WTC11 (cell line): ENCODE measurements around the gene HECTD4. TPM values are rescaled to one million over a fixed set of nuclear protein-coding genes. Genes with fewer than 3 reads are reported as not detected.

Source experiments
- ATAC-seq: fragments of 200-7000 bp; cut with Tn5 transposase; 2 replicates; pipeline ENCODE4 v1.10.0; 2021; ENCODE audit warnings: mild to moderate bottlenecking, moderate library complexity
- CTCF ChIA-PET: fragments of 300-600 bp; sonication (Branson Sonifier 250); formaldehyde crosslinking; loops from one replicate; lab custom pipeline; 2021; ENCODE audit warnings: antibody characterized with exemption; lab: Charles Lee
- POLR2A ChIA-PET: fragments of 350-600 bp; sonication (Branson Sonifier 250); formaldehyde crosslinking; loops from one replicate; lab custom pipeline; 2021; ENCODE audit warnings: antibody characterized with exemption; lab: Charles Lee
- DNase-seq: peaks from one replicate; pipeline ENCODE4 v3.0.0; 2021; ENCODE audit warnings: low spot score
- H3K27ac Mint-ChIP-seq: 2 replicates; pipeline ENCODE4 v1.8.0; 2021; ENCODE audit warnings: mixed read lengths
- H3K27me3 Mint-ChIP-seq: 2 replicates; pipeline ENCODE4 v1.8.0; 2021; ENCODE audit warnings: low read depth, mild to moderate bottlenecking, moderate library complexity, mixed read lengths
- H3K36me3 Mint-ChIP-seq: 2 replicates; pipeline ENCODE4 v1.8.0; 2021; ENCODE audit warnings: mixed read lengths
- H3K4me1 Mint-ChIP-seq: 2 replicates; pipeline ENCODE4 v1.8.0; 2022; ENCODE audit warnings: mixed read lengths
- H3K4me3 Mint-ChIP-seq: 2 replicates; pipeline ENCODE4 v1.8.0; 2021; ENCODE audit warnings: mild to moderate bottlenecking, moderate library complexity, mixed read lengths
- H3K9me3 Mint-ChIP-seq: 2 replicates; pipeline ENCODE4 v1.8.0; 2021; ENCODE audit warnings: mixed read lengths
- ATF2 ChIP-seq: sonication (generic); formaldehyde crosslinking; IDR thresholded peaks from 2 replicates; pipeline ENCODE4 v1.8.1; 2022; ENCODE audit warnings: low read depth, missing genetic modification reagents, borderline replicate concordance
- ATF6 ChIP-seq: sonication (generic); formaldehyde crosslinking; IDR thresholded peaks from 2 replicates; pipeline ENCODE4 v1.8.1; 2023; ENCODE audit warnings: mild to moderate bottlenecking, missing genetic modification reagents
- CDX4 ChIP-seq: fragments of 250-450 bp; sonication (Bioruptor Pico); IDR thresholded peaks from 2 replicates; pipeline ENCODE4 v1.9.0; 2021; ENCODE audit warnings: moderate library complexity, mild to moderate bottlenecking, inconsistent platforms, borderline replicate concordance
- ELF4 ChIP-seq: sonication (generic); formaldehyde crosslinking; IDR thresholded peaks from 2 replicates; pipeline ENCODE4 v1.8.1; 2022; ENCODE audit warnings: low read depth, mild to moderate bottlenecking, moderate library complexity, missing genetic modification reagents
- FOXK1 ChIP-seq: sonication (generic); formaldehyde crosslinking; IDR thresholded peaks from 2 replicates; pipeline ENCODE4 v1.8.0; 2022; ENCODE audit warnings: mild to moderate bottlenecking, moderate library complexity, missing genetic modification reagents
- MAX ChIP-seq: sonication (generic); formaldehyde crosslinking; IDR thresholded peaks from 2 replicates; pipeline ENCODE4 v1.8.0; 2022; ENCODE audit warnings: mild to moderate bottlenecking, missing genetic modification reagents
- TCF7 ChIP-seq: sonication (generic); formaldehyde crosslinking; IDR thresholded peaks from 2 replicates; pipeline ENCODE4 v1.8.0; 2022; ENCODE audit warnings: mild to moderate bottlenecking, low read depth, missing genetic modification reagents, moderate library complexity
- USF1 ChIP-seq: sonication (generic); formaldehyde crosslinking; IDR thresholded peaks from 2 replicates; pipeline ENCODE4 v1.8.0; 2022; ENCODE audit warnings: mild to moderate bottlenecking, missing genetic modification reagents
- USF2 ChIP-seq: sonication (generic); formaldehyde crosslinking; IDR thresholded peaks from 2 replicates; pipeline ENCODE4 v1.8.1; 2023; ENCODE audit warnings: mild to moderate bottlenecking, missing genetic modification reagents, moderate library complexity
- ZNF121 ChIP-seq: sonication (generic); formaldehyde crosslinking; IDR thresholded peaks from 2 replicates; pipeline ENCODE4 v1.8.0; 2023; ENCODE audit warnings: missing genetic modification reagents
- ZNF219 ChIP-seq: sonication (generic); formaldehyde crosslinking; IDR thresholded peaks from 2 replicates; pipeline ENCODE4 v1.8.0; 2023; ENCODE audit warnings: missing genetic modification reagents, mild to moderate bottlenecking, borderline replicate concordance
- ZNF263 ChIP-seq: sonication (generic); formaldehyde crosslinking; IDR thresholded peaks from 2 replicates; pipeline ENCODE4 v1.8.1; 2022; ENCODE audit warnings: low read depth, mild to moderate bottlenecking, moderate library complexity, missing genetic modification reagents
- total RNA-seq: library from RNA; stranded (reverse); gene quantifications from 3 replicates; pipeline ENCODE4 v1.2.3, GENCODE V29; 2021

HECTD4 gene
- total RNA-seq, 1 experiment from 2014 or later: 31.7 TPM

- no peak for ATAC-seq
These were observed 76.3 kb downstream of the HECTD4 start for GRCh38 chr12:112305951-112306350.

GRCh38 chr12:112304436-112304835 lies 77.8 kb downstream of the HECTD4 start:
- H3K4me3 Mint-ChIP-seq: no peak overlapping the region
- DNase-seq: no peak
- peaks cover 6% of the 10 kb centered on the region for H3K4me1 Mint-ChIP-seq
- ChIA-PET POLR2A (no interaction called here), CTCF (no interaction called here)
- no peak for ATAC-seq
- no peak overlapping the region for H3K27ac Mint-ChIP-seq
- H3K36me3 Mint-ChIP-seq: peaks cover 17% of the 10 kb centered on the region
- TF ChIP-seq ZNF121 (0 out of 2 replicates have a peak, but pooled peaks have one; percentile 27), USF1 (CRISPR knock-in tag) (no peak), TCF7 (no peak), CDX4 (CRISPR knock-in tag) (no peak), MAX (CRISPR knock-in tag) (no peak)
- no peaks in the 10 kb centered on the region for H3K9me3 Mint-ChIP-seq
- no peaks in the 10 kb centered on the region for H3K27me3 Mint-ChIP-seq

More at GRCh38 chr12:112305951-112306350, 76.3 kb downstream of the HECTD4 start:
- no peaks in the 10 kb centered on the region for H3K27me3 Mint-ChIP-seq
- peaks cover 6% of the 10 kb centered on the region for H3K4me1 Mint-ChIP-seq
- no peak overlapping the region for H3K27ac Mint-ChIP-seq
- H3K4me3 Mint-ChIP-seq: no peak overlapping the region
- POLR2A ChIA-PET: no interaction called here
- no peak for DNase-seq
- no peaks in the 10 kb centered on the region for H3K9me3 Mint-ChIP-seq
- no peak for TF ChIP-seq ATF6 (CRISPR knock-in tag)
- no peak for TF ChIP-seq ZNF219 (CRISPR knock-in tag)
- TF ChIP-seq, all 79 proteins: peak for 0
- peaks cover 17% of the 10 kb centered on the region for H3K36me3 Mint-ChIP-seq
- CTCF ChIA-PET: no interaction called here

- Mint-ChIP-seq H3K4me3 (no peak overlapping the region), H3K27ac (no peak overlapping the region), H3K27me3 (no peaks in the 10 kb centered on the region), H3K9me3 (no peaks in the 10 kb centered on the region), H3K4me1 (peaks cover 6% of the 10 kb centered on the region), H3K36me3 (peaks cover 17% of the 10 kb centered on the region)
- TF ChIP-seq ELF4 (CRISPR knock-in tag) (no peak), USF2 (CRISPR knock-in tag) (no peak)
- no peak for ATAC-seq
- CTCF ChIA-PET: interaction anchor here (0.6 kb wide), 1 partner anchor 105 kb away, joined by 3 read pairs; no protein-coding TSS in a partner anchor
- no peak for DNase-seq
- POLR2A ChIA-PET: no interaction called here
These were observed 78.4 kb downstream of the HECTD4 start for GRCh38 chr12:112303799-112304198.

GRCh38 chr12:112303004-112303403 lies 79.2 kb downstream of the HECTD4 start:
- ATAC-seq (no peak), DNase-seq (no peak)
- POLR2A ChIA-PET: no interaction called here
- no peaks in the 10 kb centered on the region for H3K9me3 Mint-ChIP-seq
- CTCF ChIA-PET: interaction anchor here (0.6 kb wide), 1 partner anchor 104 kb away, joined by 3 read pairs; no protein-coding TSS in a partner anchor
- TF ChIP-seq ZNF263 (no peak), ATF2 (CRISPR knock-in tag) (no peak), FOXK1 (CRISPR knock-in tag) (no peak)
- no peak overlapping the region for H3K4me3 Mint-ChIP-seq
- peaks cover 17% of the 10 kb centered on the region for H3K36me3 Mint-ChIP-seq
- peak overlapping the region; percentile 24; the same call in 1 of the 2 replicates for H3K27ac Mint-ChIP-seq
- H3K27me3 Mint-ChIP-seq: no peaks in the 10 kb centered on the region
- H3K4me1 Mint-ChIP-seq: peaks cover 4% of the 10 kb centered on the region
